ENCODE results near the gene MOB1B.

The MOB1B gene

DNA sequence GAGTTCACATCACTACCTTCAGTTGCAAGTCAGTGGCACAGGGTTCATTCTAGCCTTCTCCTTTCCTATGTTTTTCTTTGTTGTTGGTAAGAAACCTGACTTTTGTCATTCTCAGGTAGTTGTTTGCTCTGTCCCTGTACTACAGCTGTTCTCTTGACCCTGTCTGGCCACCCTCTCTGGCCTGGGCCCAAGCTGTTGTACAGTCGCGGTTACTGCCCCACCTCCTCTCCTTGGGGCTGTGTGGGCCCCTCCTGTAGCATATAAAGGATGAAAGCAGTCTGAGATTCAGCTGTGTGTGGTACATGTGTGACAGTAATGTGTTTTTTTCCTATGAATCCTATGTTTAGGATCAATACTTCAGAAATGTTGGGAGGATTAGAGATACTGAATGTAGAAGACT is 12.5 kb downstream of the MOB1B start:
- DNase-seq (ENCODE audit: low read depth in 2 of 2), result no peak

DNA sequence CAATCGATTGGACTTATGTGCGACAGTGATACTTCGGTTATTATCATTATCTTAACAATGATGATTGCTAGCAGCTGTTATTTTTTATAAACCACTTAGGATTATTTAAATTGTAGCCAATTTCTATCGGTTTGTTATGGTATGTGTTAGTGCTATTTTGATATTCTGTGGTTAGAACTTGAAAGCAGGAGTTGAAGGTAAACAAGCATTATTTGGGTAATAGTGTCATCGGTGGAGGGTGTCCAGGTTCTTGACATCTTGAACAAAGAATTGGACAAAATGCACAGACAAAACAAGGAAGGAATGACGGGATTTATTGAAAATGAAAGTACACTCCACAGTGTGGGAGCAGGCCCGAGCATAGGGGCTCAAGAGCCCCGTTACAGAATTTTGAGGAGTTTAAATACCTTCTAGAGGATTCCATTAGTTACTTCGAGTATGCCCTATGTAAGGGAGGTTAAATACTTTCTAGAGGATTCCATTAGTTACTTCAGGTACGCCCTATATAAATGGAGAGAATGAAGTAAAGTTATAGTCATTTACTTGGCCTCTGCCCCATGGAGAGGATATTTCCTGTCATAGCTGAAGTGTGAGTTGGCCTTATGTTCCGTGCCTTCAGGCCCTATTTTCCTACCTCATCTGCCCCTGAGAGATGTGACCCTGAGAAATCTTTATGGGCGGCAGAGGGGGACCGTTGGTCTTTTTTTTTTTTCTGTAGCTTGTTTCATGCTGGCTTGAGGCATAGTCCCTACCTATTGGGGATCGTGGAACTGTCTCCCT is 13.1 kb downstream of the MOB1B start:
- no peak for DNase-seq (ENCODE audit: low read depth in 2 of 2)

DNA sequence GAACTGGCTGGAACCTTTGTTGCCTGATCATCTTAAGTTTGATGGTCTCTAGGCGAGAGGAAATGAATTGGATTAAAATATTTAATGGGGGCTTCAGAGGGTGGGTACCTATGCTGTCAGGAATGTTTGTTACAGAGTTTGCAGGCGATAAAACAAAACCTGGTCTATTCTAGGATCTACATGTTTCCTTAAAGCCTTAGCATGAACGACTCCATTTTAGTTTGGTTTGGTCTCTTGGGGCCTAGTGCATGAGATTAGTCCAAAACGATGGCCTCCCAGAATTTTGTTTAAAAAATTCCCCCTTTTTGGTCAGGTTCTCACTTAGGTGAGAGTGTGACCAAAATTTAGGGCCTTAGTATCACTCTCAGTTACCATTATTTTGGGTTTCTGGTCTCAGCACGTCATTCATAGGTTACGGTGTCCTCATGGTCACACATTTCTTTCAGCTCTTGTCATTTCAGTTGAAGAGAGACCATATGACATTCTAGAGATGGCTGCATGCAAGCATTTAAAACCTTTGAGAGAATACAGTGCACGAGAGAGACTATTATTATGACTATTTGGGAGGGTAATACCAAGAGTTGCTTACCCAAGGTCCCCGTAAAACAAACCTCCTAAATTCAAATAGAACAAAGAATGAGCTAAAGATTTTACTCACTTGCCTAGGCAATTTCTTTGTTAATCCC is 13.8 kb downstream of the MOB1B start:
- no peak for DNase-seq (ENCODE audit: low read depth in 2 of 2)

DNA sequence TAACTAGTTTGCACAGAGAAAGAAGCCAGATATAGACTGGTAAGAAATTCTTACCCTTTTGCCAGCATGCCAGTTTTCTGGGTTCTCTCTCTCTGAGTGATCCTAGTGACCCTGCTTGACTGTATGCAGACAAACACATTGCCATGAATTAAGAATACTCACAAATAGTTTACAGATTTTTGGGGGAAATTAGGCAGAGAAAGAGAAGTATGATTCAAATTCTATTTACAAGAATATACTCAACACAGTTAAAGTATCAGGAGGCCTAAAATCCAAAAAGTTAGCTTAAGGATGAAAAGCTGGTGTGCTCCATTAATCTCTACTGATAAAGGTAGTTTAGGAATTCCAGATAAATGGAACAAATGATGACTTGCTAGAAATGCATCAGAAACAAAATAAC is 18.4 kb downstream of the MOB1B start:
- no peak for DNase-seq (ENCODE audit: low read depth in 2 of 2)

DNA sequence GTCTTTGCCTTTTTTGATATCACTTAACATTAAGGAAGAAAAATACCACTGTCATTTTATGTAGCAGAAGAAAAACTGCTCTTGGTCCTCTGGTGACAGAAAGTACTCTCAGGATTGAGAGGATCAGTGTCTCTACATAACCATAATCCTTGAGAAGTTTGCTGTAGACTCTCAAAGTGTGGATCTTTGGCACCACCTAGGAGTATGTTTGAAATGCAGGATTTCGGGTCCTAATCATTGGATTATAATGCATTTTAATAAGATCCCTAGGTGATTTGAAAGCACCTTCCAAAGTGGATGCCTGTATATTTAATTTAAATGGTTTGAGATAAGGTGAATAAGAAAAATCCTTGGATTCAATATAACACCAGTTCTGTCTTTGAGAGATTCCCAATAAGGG is 23.2 kb downstream of the MOB1B start:
- no peak for DNase-seq (ENCODE audit: low read depth in 2 of 2)

DNA sequence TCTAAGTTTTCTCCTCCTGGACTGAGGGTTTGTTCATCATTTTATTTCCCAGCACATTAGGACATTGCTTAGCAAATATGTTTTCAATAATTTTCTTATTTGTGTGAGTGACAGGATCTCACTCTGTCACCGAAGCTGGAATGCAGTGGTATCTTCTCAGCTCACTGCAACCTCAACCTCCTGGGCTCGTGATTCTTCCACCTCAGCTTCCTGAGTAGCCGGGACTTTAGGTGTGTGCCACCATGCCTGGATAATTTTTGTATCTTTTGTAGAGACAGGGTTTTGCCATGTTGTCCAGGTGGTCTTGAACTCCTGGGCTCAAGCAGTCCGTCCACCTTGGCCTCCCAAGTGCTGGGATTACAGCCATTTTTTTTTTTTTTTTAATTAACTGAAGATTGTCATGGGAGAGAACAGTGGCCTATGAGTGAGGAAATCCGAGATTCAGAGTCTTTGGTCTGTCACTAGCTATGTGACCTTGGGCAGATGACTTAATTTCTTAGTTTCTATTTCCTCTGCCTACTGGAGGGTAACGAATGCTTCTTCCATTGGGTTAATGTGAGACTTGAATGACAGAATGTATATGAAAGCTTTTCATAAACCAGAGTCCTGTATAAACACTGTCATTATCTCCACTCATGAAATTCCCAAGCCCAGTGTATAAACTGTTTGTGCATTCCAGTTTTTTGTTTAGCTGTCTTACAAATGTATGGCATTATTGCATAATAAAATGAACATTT is 23.9 kb downstream of the MOB1B start:
- no peak for DNase-seq (ENCODE audit: low read depth in 2 of 2)

DNA sequence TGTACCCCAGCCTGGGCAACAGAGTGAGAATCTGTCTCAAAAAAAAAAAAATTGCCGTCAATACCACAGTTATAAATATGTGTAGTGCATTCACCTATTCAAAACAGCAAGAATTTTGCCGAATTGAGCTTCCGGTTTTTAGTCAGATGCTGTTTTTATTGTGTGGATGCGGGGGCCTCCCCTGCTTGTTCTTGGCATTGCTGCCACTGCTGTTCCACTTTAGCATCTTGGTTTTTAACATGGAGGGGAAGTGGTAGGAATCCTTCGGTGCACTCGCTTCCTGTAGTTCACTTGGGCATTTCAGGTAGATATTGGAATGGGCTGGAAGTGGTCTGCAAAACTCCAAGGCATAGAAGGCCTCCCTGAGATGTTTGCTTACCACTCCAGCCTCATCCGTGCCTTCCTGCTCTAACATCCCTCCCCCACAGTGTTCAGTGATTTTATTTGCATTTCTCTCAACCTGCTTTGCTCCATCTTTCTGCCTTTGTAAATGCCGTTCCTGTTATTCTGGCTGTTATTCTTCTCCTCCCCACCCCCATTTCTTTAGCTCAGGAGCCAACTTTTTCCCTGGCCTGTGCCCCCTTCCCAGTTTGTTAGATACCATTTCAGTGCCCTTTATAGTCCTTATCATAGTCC is 25.5 kb downstream of the MOB1B start:
- no peak for DNase-seq (ENCODE audit: low read depth in 2 of 2)

DNA sequence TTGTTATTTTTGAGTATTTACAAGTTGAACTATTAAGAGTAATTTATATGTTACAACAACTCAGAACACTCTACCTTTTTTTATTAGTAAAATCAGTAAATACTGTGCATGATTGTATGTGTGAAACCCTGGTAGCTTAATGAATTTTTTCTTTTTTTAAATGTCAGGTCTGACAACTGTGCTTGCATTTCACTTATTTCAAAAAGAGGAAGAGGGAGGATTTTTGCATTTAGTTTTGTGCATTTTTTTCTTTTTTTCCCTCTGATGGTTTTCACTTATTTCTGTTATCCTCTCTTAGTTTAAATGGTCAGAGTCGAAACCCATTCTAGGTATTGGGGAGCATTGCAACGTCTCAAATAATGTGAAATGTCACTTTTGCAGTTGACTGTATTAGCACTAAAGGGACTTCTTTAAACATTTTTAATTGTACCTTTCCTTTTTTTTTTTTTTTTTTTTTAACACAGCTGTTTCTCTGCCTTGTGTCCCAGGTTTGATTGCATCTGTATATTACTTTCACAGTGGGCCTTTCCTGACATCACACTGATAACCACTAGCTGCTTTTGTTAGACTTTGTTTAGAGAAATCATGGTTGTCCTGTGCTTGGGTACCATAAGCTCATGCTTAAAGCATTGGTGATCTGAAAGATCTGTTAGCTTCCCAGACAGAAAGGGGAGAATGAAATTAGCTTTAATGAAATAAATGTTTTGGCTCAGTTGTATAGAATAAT is 28.5 kb downstream of the MOB1B start:
- no peak for DNase-seq (ENCODE audit: low read depth in 2 of 2)

DNA sequence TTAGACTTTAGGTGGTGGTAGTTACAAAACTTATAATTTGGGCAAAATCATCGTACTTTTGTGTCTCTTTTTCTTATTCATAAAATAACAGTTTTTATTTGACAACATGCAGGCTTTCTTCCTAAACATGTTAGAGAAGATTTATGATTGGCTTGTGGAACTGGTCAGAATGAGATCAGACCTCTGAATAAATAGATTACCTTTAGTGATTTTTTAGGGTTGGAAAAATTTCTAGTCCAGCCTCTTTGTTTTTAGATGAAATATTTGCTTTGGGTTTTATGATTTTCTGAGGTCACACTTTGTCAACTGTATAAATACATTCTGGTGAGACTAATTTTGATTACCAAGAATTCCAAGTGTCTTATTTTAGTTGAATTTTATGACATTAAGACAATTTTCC is 29.2 kb downstream of the MOB1B start:
- DNase-seq (ENCODE audit: low read depth in 2 of 2), result no peak

DNA sequence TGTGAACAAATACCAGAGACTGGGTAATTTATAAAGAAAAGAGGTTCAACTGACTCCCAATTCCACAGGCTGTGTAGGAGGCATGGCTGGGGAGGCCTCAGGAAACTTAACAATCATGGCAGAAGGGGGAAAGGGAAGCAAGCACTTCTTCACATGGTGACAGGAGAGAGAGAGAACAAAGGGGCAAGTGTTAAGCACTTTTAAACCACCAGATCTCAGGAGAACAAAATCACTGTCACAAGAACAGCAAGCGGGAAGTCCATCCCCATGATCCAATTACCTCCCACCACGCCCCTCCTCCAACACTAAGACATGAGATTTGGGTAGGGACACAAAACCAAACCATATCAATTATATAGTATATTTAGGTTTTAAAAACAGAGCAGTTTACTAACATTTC is 30.8 kb downstream of the MOB1B start:
- no peak for DNase-seq (ENCODE audit: low read depth in 2 of 2)

DNA sequence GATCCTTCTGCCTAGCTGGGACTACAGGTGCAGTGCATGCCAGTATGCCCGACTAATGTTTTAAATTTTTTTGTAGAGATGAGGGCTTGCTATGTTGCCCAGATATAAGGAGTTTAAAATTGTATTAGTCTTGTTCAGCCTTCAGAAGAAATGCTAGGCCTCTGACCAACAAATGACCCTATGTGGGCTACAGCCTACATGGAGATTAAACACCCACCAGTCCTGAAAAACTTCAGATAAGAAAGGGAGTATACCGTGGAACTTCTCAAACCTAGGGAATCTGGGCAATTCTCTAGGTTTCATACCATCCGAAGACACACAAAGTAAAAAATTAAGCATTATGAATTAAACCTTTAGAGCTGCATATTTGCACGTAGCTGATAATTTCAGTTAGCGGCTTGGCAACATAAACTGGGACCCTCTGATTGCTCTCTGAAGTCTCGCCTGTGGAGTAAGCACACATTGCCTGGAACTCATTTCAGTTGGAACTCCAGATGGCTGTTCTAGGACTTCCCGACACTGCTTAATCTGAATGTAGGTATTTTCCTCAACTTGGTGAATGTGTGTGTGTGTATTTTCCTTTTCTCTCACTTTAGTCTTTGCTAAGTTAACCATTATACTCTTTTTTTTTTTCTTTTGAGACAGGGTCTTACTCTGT is 33.0 kb downstream of the MOB1B start:
- DNase-seq (ENCODE audit: low read depth in 2 of 2), result no peak

DNA sequence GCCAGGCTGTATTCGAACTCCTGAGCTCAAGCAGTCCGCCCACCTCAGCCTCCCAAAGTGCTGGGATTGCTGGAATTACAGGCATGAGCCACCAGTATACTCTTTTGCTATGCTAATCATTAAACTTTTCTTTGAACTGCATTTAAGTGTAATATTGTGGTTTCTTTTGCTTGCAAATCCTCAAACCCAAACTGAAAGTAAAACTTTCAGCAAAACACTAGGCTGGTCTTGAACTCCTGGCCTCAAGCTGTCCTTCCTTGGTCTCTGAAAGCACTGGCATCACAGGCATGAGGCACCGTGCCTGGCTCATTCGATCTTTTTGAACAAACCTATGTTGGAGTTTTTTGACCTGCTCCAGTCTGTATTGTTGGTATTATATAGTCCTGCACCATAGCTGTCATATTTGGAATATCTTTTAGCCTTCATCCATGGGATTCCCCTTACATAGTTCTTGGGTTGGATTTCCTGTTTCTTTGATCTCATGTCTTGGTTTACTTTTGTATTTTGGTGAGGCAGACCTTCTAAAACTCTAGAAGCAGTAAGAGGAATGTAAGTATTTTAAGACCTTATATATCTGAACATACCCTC is 34.1 kb downstream of the MOB1B start:
- DNase-seq (ENCODE audit: low read depth in 2 of 2), result no peak

DNA sequence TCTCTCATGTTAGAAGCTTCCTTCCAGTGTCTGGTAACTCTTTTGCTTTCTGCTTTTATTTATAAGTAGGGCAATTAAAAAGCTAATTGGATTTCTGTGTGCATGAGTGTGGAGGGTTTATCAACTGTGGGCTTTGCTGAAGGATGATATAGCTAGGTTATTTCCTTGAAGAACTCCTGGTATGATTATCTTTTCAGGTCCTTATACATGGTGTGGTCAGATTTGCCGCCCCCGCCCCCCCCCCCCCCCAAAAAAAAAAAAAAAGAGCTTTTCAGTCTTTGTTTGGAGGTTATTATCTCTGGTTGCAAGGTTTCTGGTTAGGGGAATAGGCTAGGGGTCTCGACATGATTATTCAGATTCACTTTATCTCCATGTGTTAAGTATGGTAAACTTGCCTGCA is 35.9 kb downstream of the MOB1B start:
- no peak for DNase-seq (ENCODE audit: low read depth in 2 of 2)

DNA sequence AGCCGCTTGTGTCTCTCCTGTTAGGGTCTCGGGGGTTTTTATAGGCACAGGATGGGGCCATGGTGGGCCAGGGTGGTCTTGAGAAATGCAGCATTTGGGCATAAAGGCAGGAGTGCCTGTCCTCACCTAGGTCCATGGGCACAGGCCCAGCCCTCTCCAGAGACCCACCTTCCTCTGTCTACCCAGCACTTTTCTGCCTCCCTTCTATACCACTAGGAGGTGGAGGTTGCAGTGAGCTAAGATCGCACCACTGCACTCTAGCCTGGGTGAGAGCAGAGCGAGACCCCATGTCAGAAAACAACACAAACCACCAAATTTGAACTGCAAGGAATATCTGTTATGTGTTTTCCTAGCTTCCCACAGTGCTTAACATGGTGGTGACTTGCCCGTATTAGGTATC is 38.0 kb downstream of the MOB1B start:
- no peak for DNase-seq (ENCODE audit: low read depth in 2 of 2)

DNA sequence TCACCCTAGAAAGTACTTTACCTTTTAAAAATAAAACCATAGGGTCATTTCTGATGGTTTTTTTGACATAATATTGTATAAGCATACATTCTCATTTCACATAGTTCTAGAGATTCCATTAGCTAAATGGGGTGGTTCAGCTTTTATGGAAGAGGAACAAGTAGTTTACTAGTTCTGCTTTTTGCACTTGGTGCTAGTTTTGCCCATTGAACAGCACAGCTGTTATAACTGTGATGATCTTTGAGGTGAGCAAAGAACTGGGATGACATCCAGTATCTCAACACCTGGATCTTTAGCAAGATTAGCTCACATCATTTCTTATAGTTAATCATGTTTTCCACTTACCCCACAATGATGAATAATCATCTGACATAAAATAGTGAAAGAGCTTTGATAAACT is 40.9 kb downstream of the MOB1B start:
- DNase-seq (ENCODE audit: low read depth in 2 of 2), result no peak

DNA sequence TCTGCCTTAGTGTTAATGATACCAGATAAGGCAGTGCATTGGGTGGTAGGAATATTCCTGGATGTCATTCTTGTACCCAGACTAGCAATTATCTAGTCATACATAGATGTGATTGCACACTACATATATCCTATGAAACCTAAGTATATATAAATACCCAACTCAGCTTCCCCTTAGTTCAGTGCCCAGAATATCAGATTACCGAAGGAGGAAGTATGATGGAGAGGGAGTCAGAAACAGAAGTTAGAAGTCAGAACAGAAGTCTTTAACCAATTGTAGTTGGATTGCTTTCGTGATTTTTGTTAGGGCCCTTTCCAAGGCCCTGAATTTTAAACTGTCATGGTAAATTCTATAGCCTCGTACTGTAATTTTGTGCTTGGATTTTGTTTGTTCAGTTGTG is 42.9 kb downstream of the MOB1B start:
- DNase-seq (ENCODE audit: low read depth in 2 of 2), result no peak

DNA sequence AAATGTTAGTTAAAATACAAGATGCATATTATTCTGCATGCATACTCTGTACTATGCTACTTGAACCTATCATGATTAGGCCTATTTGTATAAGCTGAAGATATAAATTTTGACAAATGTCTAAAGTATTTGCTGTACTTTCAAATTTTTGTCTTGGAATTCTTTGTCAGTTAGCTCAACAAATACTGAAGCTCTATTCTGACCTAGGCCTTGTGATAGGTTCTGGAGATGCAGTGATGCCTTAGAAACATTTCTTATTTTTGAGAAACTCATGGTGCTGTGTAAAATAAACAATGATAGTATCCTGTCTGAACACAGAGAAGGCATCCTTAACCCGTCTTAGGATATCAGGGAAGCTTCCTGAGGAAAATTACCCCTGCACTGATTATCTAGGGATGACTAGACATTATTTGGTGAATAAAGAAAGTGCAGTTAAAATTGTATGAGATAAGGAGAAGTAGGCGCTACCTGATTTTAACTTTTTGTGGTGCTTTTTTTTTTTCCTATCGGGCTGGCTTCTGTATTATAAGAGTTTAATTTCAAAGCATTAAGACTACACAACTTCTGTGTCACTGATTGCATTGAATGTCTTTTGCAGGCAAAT is 43.4 kb downstream of the MOB1B start:
- no peak for DNase-seq (ENCODE audit: low read depth in 2 of 2)

DNA sequence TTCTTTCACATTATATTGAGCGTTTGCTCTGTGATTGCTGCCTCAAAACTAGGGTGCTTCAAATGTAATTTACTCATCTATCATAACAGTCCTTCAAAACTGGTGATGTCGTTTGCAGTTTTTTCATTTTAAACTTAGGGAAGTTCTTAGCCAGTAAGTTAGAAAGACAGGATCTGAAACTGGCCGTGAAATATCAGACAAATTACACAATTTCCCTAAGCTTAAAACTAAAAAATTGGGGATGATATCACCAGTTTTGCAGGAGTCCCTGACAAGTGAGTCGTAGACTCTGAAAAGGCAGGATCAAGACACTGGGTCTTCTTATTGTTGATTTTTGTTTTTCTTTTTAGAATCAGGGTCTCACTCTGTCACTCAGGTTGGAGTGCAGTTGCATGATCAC is 44.8 kb downstream of the MOB1B start:
- DNase-seq (ENCODE audit: low read depth in 2 of 2), result no peak

DNA sequence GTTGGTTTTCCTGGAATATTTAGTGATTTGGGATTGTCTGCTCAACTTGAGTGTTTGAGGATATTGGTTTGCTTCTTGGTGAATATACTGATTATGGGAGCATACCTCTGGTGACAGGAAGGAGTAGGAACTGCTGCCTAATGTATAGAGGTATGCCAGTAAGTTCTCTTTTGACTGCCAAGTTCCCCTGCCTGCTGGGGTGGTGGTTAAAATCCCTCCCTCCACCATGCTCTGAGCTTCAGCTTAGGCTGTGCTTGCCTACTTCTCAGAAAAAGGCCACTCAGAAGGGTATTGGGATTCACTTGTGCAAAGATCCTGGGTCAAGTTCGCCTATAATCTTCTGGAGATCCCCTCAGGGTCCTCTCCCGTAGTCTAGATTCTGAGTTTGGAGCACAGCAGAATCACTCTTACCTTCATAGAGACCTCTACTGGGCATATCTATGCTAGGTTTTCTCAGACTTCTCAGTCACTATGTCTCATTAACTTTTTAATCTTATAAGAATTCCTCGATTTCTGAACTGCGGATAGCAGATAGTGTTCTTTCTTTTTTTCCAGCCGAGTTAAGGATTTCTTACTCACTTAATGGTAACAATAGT is 46.6 kb downstream of the MOB1B start:
- no peak for DNase-seq (ENCODE audit: low read depth in 2 of 2)

DNA sequence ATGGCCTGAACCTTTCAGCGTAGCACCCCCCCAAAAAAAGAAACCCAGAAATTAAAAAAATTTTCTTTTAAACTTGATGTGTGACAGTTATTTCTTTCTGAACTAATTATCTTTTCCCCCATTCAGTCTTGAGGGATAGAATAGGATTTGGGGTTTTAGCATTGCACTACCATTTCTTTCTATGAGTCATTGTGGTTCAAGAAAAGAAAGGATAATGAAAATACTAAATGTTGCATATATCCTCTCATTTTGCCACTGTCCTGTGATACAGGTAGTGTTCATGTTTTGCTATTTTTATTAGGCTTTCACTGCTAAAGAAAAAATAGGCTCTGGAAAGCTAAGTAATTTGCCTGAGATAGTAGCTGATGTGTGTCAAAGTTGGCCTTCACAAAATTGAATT is 51.9 kb downstream of the MOB1B start:
- no peak for DNase-seq (ENCODE audit: low read depth in 2 of 2)
